Caco-2 (cell line): ENCODE measurements around the gene WNT5B. TPM values are rescaled to one million over a fixed set of nuclear protein-coding genes. Genes with fewer than 3 reads are reported as not detected.
"Not testable (repeated sequence)": the region's sequence is repeated elsewhere in the genome, so short reads cannot be mapped to it uniquely, and the experiment has no call there.

Source experiments
- BruUV-seq: library from RNA; stranded (reverse); fragments of 400-500 nt; replicated peaks from 2 replicates; lab custom pipeline; 2021; lab: Mats Ljungman, UMichigan
- CTCF ChIA-PET: fragments of 300-600 bp; sonication (Branson Sonifier 250); formaldehyde crosslinking; loops from one replicate; lab custom pipeline; 2022; ENCODE audit warnings: antibody characterized with exemption; lab: Charles Lee
- POLR2A ChIA-PET: fragments of 300-600 bp; sonication (Branson Sonifier 250); formaldehyde crosslinking; loops from one replicate; lab custom pipeline; 2022; ENCODE audit warnings: antibody characterized with exemption; lab: Charles Lee
- DNase-seq, 2 experiments: peaks; one replicate each; pipeline versions ENCODE4 v3.0.0 to v3.0.0-alpha.2; 2020 to 2022
- H3K27me3 ChIP-seq: replicated peaks from 2 replicates; pipeline ENCODE4 v1.6.0; 2011; ENCODE audit warnings: low read length; ENCODE audit not compliant: control insufficient read depth, insufficient read depth
- H3K36me3 ChIP-seq: 2 replicates; pipeline ENCODE4 v1.5.1; 2011; ENCODE audit warnings: low read length; ENCODE audit not compliant: control insufficient read depth, insufficient read depth
- H3K4me1 ChIP-seq: fragments of 250-450 bp; sonication (Bioruptor Pico); 2 replicates; pipeline ENCODE4 v1.5.1; 2020; ENCODE audit warnings: mild to moderate bottlenecking
- H3K4me3 ChIP-seq: 2 replicates; pipeline ENCODE4 v1.5.1; 2011; ENCODE audit warnings: low read depth, mild to moderate bottlenecking, control low read depth, low read length
- H3K9me3 ChIP-seq: fragments of 250-450 bp; sonication (Bioruptor Pico); 2 replicates; pipeline ENCODE4 v1.5.1; 2020; ENCODE audit warnings: mild to moderate bottlenecking, moderate library complexity
- H3K27ac Mint-ChIP-seq: one replicate; pipeline ENCODE4 v1.8.0; 2022; ENCODE audit warnings: mixed read lengths; ENCODE audit not compliant: unreplicated experiment
- H3K27me3 Mint-ChIP-seq: one replicate; pipeline ENCODE4 v1.8.0; 2022; ENCODE audit warnings: mixed read lengths; ENCODE audit not compliant: insufficient read depth, unreplicated experiment
- H3K36me3 Mint-ChIP-seq: one replicate; pipeline ENCODE4 v1.8.0; 2022; ENCODE audit warnings: mild to moderate bottlenecking, mixed read lengths; ENCODE audit not compliant: insufficient read depth, unreplicated experiment
- H3K4me1 Mint-ChIP-seq: one replicate; pipeline ENCODE4 v1.8.0; 2022; ENCODE audit warnings: low read depth, mixed read lengths; ENCODE audit not compliant: unreplicated experiment
- H3K4me3 Mint-ChIP-seq: one replicate; pipeline ENCODE4 v1.8.0; 2022; ENCODE audit warnings: mild to moderate bottlenecking, moderate library complexity, mixed read lengths; ENCODE audit not compliant: unreplicated experiment
- H3K9me3 Mint-ChIP-seq: one replicate; pipeline ENCODE4 v1.8.0; 2022; ENCODE audit warnings: mixed read lengths; ENCODE audit not compliant: unreplicated experiment
- intact Hi-C: fragments of 100-400 bp; cut with micrococcal nuclease; formaldehyde crosslinking; loops from one replicate; pipeline ENCODE4 v1.10.0; 2022; ENCODE audit not compliant: unreplicated experiment
- total RNA-seq: library from RNA; stranded (reverse); gene quantifications from 2 replicates; pipeline ENCODE4 v1.2.3, GENCODE V29; 2022
- TF ChIP-seq, protein P1 (sequence below), 2 experiments: fragments of 200-600 bp in 1 of 2; IDR thresholded peaks; 1 replicate in 1 of 2; 2 replicates in 1 of 2; pipeline versions ENCODE4 v1.5.1 to v1.8.0; 2011 to 2022; ENCODE audit warnings: antibody characterized with exemption in 1 of 2, control low read depth in 1 of 2, inconsistent platforms in 1 of 2, low read depth in 1 of 2, low read length in 1 of 2, mild to moderate bottlenecking in 1 of 2, moderate library complexity in 1 of 2; ENCODE audit not compliant: insufficient read depth in 1 of 2, severe bottlenecking in 1 of 2, unreplicated experiment in 1 of 2

Gene WNT5B
- total RNA-seq, 1 experiment from 2014 or later = 6.9 TPM

DNA sequence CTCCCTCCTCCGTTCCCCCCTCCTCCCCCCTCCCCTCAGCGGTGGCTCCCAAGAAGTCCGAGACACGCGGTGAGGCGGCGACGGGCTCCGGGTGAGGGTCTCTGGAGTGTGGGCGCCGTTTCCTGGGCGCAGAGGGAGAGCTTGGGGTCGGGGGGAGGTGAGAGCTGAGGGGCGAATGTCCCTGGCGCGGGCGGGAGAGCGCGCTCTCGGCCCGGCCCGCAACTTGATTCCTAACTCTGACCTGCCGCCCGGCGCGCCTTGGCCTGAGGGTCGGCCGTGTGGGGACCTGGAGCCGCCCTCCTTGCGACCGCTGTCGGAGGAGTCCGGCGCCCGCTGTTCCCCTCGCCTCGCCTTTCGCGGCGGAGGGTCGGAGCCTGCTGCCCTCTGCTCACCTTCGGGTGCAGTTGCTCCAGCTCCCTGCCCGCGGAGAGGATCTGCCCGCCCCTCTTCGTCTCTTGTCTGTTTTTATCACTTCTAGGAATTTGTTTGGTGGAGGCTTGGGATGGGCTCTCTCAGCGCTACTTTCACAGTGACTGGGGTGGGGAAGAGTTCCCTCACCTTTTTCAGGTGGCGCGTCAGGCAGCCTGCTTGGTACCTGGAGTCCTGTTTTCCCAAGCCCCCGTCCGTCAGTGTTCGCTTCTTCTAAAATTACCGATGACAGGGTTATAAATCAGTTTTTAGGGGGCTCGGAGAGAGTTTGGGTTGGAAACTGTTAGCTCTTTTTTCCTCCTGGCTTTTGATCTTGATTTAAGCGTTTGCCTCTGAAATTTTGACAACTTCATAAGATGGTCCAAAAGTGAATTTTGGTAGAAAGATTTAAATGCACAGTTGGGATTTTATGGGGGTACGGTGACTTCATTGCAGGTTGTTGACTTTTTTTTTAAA is 62.3 kb downstream of the WNT5B start:
- no peaks in the 10 kb centered on the region for H3K9me3 Mint-ChIP-seq
- no peaks in the 10 kb centered on the region for H3K27me3 Mint-ChIP-seq
- TF ChIP-seq, protein P1, sequence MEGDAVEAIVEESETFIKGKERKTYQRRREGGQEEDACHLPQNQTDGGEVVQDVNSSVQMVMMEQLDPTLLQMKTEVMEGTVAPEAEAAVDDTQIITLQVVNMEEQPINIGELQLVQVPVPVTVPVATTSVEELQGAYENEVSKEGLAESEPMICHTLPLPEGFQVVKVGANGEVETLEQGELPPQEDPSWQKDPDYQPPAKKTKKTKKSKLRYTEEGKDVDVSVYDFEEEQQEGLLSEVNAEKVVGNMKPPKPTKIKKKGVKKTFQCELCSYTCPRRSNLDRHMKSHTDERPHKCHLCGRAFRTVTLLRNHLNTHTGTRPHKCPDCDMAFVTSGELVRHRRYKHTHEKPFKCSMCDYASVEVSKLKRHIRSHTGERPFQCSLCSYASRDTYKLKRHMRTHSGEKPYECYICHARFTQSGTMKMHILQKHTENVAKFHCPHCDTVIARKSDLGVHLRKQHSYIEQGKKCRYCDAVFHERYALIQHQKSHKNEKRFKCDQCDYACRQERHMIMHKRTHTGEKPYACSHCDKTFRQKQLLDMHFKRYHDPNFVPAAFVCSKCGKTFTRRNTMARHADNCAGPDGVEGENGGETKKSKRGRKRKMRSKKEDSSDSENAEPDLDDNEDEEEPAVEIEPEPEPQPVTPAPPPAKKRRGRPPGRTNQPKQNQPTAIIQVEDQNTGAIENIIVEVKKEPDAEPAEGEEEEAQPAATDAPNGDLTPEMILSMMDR (IDR thresholded peaks at IDR 0.05; ENCODE audit: insufficient read depth in 1 of 2, low read depth in 1 of 2, low read length in 1 of 2, severe bottlenecking in 1 of 2, unreplicated experiment in 1 of 2) = peak in 1 of 2 experiments; percentile 1
- POLR2A ChIA-PET = interaction anchor here (0.5 to 2.1 kb wide), 11 partner anchors 9 to 100 kb away, joined by 3 to 25 read pairs (median 6); no protein-coding TSS in a partner anchor
- no peaks in the 10 kb centered on the region for H3K9me3 ChIP-seq
- H3K36me3 ChIP-seq = no peaks in the 10 kb centered on the region; the same call in 1 of the 2 replicates
- no peaks in the 10 kb centered on the region for H3K27me3 ChIP-seq
- no TSS peak for BruUV-seq
- peaks cover 47% of the 10 kb centered on the region for H3K36me3 Mint-ChIP-seq
- H3K4me3 Mint-ChIP-seq = peak overlapping the region; percentile 81
- DNase-seq = peak; percentile 77 to 80
- peak overlapping the region; percentile 76 for H3K4me3 ChIP-seq
- peak overlapping the region; percentile 85 for H3K27ac Mint-ChIP-seq
- peaks cover 19% of the 10 kb centered on the region for H3K4me1 Mint-ChIP-seq
- H3K4me1 ChIP-seq = peaks cover 32% of the 10 kb centered on the region
- CTCF ChIA-PET = interaction anchor here (0.6 to 2.0 kb wide), 8 partner anchors 21 to 352 kb away, joined by 3 to 20 read pairs (median 5); partner anchors contain the start of gene WNT5B
- intact Hi-C loops = loop anchor here (2.0 kb wide), 2 partner anchors 31 to 99 kb away; no protein-coding TSS in a partner anchor

DNA sequence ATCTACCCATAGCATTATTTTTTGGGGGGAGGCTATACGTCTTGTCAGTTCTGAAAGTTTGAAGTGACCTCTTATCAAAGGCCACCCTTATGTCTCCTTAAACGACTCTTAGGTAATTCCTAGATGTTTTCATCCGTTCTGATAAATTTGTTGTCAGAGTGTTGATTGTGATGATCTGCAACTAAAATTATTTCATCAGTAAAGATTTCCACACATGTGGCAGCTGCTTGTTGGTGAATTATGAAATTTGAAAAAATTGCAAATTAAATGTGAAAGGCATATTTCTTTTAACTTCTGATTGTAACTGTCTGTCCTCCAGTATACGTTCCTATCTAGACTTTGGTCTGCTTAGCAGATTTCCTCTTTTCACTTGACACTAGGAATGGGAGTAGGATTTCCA is 63.2 kb downstream of the WNT5B start:
- H3K27ac Mint-ChIP-seq = peak overlapping the region; percentile 85
- TF ChIP-seq, protein P1 (IDR thresholded peaks at IDR 0.05; ENCODE audit: insufficient read depth in 1 of 2, low read depth in 1 of 2, low read length in 1 of 2, severe bottlenecking in 1 of 2, unreplicated experiment in 1 of 2) = no peak
- DNase-seq = no peak
- peak overlapping the region; percentile 81 for H3K4me3 Mint-ChIP-seq
- intact Hi-C loops = no loop called here
- POLR2A ChIA-PET = interaction anchor here (0.5 to 2.1 kb wide), 3 partner anchors 8 to 22 kb away, joined by 3 to 25 read pairs (median 4); no protein-coding TSS in a partner anchor
- H3K36me3 ChIP-seq = no peaks in the 10 kb centered on the region; the same call in 1 of the 2 replicates
- H3K9me3 ChIP-seq = no peaks in the 10 kb centered on the region
- TSS peak; percentile 56 for BruUV-seq
- H3K27me3 ChIP-seq = no peaks in the 10 kb centered on the region
- H3K36me3 Mint-ChIP-seq = peaks cover 49% of the 10 kb centered on the region
- peak overlapping the region; percentile 76 for H3K4me3 ChIP-seq
- H3K27me3 Mint-ChIP-seq = no peaks in the 10 kb centered on the region
- H3K9me3 Mint-ChIP-seq = no peaks in the 10 kb centered on the region
- H3K4me1 ChIP-seq = peaks cover 39% of the 10 kb centered on the region
- H3K4me1 Mint-ChIP-seq = peaks cover 21% of the 10 kb centered on the region
- CTCF ChIA-PET = no interaction called here

DNA sequence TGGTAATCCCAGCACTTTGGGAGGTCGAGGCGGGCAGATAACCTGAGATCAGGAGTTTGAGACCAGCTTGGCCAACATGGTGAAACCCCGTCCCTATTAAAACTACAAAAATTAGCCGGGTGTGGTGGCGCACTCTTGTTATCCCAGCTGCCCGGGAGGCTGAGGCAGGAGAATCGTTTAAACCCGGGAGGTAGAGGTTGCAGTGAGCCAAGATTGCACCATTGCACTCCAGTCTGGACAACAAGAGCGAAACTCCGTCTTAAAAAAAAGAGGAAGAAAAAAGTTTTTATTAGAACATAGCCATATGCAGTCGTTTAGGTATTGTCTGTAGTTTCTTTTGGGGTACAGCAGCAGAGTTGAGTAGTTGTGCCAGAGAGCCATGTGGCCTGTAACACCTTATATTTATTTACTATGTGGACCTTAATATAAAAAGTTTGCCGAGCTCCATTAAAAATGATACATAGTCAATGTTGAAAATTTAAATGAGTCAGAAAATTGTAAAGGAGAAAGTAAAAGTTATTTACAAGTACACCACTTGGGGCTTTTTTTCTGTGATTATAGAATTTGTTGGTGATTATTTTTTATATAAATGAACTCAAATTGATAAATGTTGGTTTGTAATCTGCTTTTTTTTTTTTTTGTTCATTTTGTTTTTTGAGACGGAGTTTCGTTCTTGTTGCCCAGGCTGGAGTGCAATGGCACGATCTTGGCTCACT is 64.0 kb downstream of the WNT5B start:
- POLR2A ChIA-PET = interaction anchor here (0.5 kb wide), 1 partner anchor 95 kb away, joined by 3 read pairs; no protein-coding TSS in a partner anchor
- BruUV-seq = no TSS peak
- Histone ChIP-seq H3K9me3 (no peaks in the 10 kb centered on the region), H3K27me3 (no peaks in the 10 kb centered on the region), H3K4me1 (peaks cover 47% of the 10 kb centered on the region), H3K4me3 (no peak overlapping the region), H3K36me3 (no peaks in the 10 kb centered on the region; the same call in 1 of the 2 replicates)
- Mint-ChIP-seq H3K4me3 (peak overlapping the region; percentile 81), H3K4me1 (peaks cover 23% of the 10 kb centered on the region), H3K9me3 (no peaks in the 10 kb centered on the region), H3K27me3 (no peaks in the 10 kb centered on the region), H3K36me3 (peaks cover 49% of the 10 kb centered on the region), H3K27ac (no peak overlapping the region)
- CTCF ChIA-PET = interaction anchor here (0.7 kb wide), 3 partner anchors 59 to 342 kb away, joined by 3 to 8 read pairs (median 5); no protein-coding TSS in a partner anchor
- intact Hi-C loops = no loop called here
- TF ChIP-seq, protein P1 (IDR thresholded peaks at IDR 0.05; ENCODE audit: insufficient read depth in 1 of 2, low read depth in 1 of 2, low read length in 1 of 2, severe bottlenecking in 1 of 2, unreplicated experiment in 1 of 2) = no peak
- DNase-seq = no peak

DNA sequence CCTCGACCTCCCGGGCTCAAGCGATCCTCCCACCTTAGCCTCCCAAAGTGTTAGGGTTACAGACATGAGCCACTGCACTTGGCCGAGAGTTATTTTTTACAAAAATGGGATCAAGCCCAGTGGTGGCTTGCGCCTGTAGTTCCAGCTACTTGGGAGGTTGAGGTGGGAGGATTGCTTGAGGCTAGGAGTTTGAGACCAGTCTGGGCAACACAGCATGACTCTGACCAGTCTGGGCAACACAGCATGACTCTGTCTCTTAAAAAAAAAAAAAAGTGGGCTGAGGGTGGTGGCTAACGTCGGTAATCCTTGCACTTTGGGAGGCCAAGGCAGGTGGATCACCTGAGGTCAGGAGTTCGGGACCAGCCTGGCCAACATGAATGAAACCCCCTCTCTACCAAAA is 66.1 kb downstream of the WNT5B start:
- H3K36me3 Mint-ChIP-seq = peaks cover 63% of the 10 kb centered on the region
- BruUV-seq, DNase-seq, H3K9me3 ChIP-seq, H3K27ac Mint-ChIP-seq, H3K4me3 ChIP-seq, H3K36me3 ChIP-seq, H3K9me3 Mint-ChIP-seq, H3K27me3 ChIP-seq, H3K4me3 Mint-ChIP-seq, H3K27me3 Mint-ChIP-seq, POLR2A ChIA-PET, CTCF ChIA-PET: not testable (repeated sequence)
- peaks cover 28% of the 10 kb centered on the region for H3K4me1 Mint-ChIP-seq
- H3K4me1 ChIP-seq = peaks cover 56% of the 10 kb centered on the region
- intact Hi-C loops = loop anchor here (5.0 kb wide), 1 partner anchor 247 kb away; no protein-coding TSS in a partner anchor
